Hepatocyte (in vitro differentiated cells): ENCODE results near the gene DIS3L.

Source experiments
- EZH2 ChIP-seq: fragments of 200-600 bp; sonication (generic); IDR thresholded peaks from 2 replicates; pipeline ENCODE4 v1.6.1; 2016; ENCODE audit warnings: antibody characterized with exemption, mild to moderate bottlenecking, borderline replicate concordance
- EZH2phosphoT487 ChIP-seq: fragments of 200-600 bp; sonication (generic); IDR thresholded peaks from one replicate; pipeline ENCODE4 v1.6.1; 2018; ENCODE audit warnings: antibody characterized with exemption, mild to moderate bottlenecking, low read depth, moderate library complexity; ENCODE audit not compliant: unreplicated experiment, severe bottlenecking
- TF ChIP-seq, protein P1 (sequence below): fragments of 200-600 bp; sonication (generic); IDR thresholded peaks from 2 replicates; pipeline ENCODE4 v1.5.1; 2016; ENCODE audit warnings: antibody characterized with exemption, mild to moderate bottlenecking; ENCODE audit not compliant: poor library complexity

GRCh38 chr15:66302489-66303278, 9.3 kb downstream of the DIS3L start:
- TF ChIP-seq, protein P1, sequence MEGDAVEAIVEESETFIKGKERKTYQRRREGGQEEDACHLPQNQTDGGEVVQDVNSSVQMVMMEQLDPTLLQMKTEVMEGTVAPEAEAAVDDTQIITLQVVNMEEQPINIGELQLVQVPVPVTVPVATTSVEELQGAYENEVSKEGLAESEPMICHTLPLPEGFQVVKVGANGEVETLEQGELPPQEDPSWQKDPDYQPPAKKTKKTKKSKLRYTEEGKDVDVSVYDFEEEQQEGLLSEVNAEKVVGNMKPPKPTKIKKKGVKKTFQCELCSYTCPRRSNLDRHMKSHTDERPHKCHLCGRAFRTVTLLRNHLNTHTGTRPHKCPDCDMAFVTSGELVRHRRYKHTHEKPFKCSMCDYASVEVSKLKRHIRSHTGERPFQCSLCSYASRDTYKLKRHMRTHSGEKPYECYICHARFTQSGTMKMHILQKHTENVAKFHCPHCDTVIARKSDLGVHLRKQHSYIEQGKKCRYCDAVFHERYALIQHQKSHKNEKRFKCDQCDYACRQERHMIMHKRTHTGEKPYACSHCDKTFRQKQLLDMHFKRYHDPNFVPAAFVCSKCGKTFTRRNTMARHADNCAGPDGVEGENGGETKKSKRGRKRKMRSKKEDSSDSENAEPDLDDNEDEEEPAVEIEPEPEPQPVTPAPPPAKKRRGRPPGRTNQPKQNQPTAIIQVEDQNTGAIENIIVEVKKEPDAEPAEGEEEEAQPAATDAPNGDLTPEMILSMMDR, result no peak
- TF ChIP-seq EZH2 (no peak), EZH2phosphoT487 (no peak)
